Activated T-helper 1 cell treated with anti-CD3 and anti-CD28 coated beads, Interleukin-2, amount 50 U/mL, for 16 hours (primary cell): ENCODE results near the gene TNN.

Source experiments
- DNase-seq, 2 donors: peaks; one replicate each; pipeline ENCODE4 v3.0.0-alpha.2; 2020; ENCODE audit warnings: low read depth in 1 of 2, low spot score in 1 of 2

Gene TNN

GRCh38 chr1:175197531-175197930 is 129.9 kb downstream of the TNN start:
- no peak for DNase-seq
